GM23338 (cell line): Measurements from ENCODE around the gene SH3RF3.

Source experiments
- CREB1 ChIP-seq: fragments of 250-450 bp; sonication (Bioruptor Pico); IDR thresholded peaks from 2 replicates; pipeline ENCODE4 v1.5.0; 2020; ENCODE audit warnings: low read depth, mild to moderate bottlenecking, moderate library complexity
- EZH2 ChIP-seq: fragments of 200-600 bp; sonication (generic); IDR thresholded peaks from one replicate; pipeline ENCODE4 v1.8.0; 2017; ENCODE audit warnings: antibody characterized with exemption, mild to moderate bottlenecking, low read depth; ENCODE audit not compliant: unreplicated experiment
- EZH2phosphoT487 ChIP-seq: fragments of 200-600 bp; sonication (generic); IDR thresholded peaks from one replicate; pipeline ENCODE4 v1.8.1; 2018; ENCODE audit warnings: antibody characterized with exemption; ENCODE audit not compliant: unreplicated experiment
- JUNB ChIP-seq: IDR thresholded peaks from one replicate; pipeline ENCODE4 v1.6.1; 2016; ENCODE audit warnings: antibody characterized with exemption; ENCODE audit not compliant: unreplicated experiment
- NANOG ChIP-seq: IDR thresholded peaks from 2 replicates; pipeline ENCODE4 v1.6.1; 2016; ENCODE audit warnings: antibody characterized with exemption, borderline replicate concordance
- POLR2AphosphoS5 ChIP-seq: IDR thresholded peaks from 2 replicates; pipeline ENCODE4 v1.6.1; 2016; ENCODE audit warnings: antibody characterized with exemption, low read depth
- TF ChIP-seq, protein P1 (sequence below), 2 experiments: fragments of 200-600 bp in 1 of 2; sonication (generic) in 1 of 2; conservative IDR thresholded peaks; 2 replicates each; pipeline versions ENCODE4 v1.5.1 to v1.6.1; 2016 to 2017; ENCODE audit warnings: antibody characterized with exemption in 2 of 2, low read depth in 2 of 2, mild to moderate bottlenecking in 2 of 2, moderate library complexity in 1 of 2
- TF ChIP-seq, protein P2 (sequence below): IDR thresholded peaks from one replicate; pipeline ENCODE4 v1.6.1; 2018; ENCODE audit warnings: antibody characterized with exemption; ENCODE audit not compliant: unreplicated experiment
- TF ChIP-seq, protein P3 (sequence below): IDR thresholded peaks from 2 replicates; pipeline ENCODE4 v1.6.1; 2016; ENCODE audit warnings: antibody characterized with exemption

DNA sequence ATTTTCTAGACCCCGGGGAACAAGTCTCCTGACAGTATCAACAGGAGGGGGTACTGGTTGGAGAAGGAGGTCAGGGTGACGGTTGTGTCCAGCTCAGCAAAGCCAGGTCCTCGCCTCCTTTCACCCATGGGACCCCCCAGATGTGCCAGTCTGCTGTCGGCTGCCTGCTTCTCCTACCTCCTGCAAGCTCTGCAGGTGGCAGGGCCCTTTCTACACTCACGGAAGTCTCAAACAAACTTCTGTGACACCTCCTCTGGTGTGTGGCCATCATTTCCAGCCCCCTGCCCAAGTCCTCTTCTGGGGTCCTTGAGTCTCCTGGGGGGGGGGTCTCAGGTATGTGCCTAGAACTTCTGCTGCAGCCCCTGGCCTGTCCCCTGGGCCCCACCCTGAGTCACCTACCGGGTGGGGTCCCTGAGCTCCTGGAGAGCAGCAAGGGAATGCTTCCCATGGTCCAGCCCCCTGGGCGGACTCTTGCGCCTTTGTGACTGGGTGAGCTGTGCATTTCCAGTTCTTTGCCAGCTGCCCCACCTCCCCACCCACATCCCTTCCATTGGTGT, 12.8 kb downstream of the SH3RF3 start:
- no peak for TF ChIP-seq POLR2AphosphoS5
- TF ChIP-seq, protein P1, sequence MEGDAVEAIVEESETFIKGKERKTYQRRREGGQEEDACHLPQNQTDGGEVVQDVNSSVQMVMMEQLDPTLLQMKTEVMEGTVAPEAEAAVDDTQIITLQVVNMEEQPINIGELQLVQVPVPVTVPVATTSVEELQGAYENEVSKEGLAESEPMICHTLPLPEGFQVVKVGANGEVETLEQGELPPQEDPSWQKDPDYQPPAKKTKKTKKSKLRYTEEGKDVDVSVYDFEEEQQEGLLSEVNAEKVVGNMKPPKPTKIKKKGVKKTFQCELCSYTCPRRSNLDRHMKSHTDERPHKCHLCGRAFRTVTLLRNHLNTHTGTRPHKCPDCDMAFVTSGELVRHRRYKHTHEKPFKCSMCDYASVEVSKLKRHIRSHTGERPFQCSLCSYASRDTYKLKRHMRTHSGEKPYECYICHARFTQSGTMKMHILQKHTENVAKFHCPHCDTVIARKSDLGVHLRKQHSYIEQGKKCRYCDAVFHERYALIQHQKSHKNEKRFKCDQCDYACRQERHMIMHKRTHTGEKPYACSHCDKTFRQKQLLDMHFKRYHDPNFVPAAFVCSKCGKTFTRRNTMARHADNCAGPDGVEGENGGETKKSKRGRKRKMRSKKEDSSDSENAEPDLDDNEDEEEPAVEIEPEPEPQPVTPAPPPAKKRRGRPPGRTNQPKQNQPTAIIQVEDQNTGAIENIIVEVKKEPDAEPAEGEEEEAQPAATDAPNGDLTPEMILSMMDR (conservative IDR thresholded peaks at IDR 0.05; ENCODE audit: low read depth in 2 of 2) = no peak
- no peak for TF ChIP-seq EZH2
- TF ChIP-seq JUNB = no peak
- TF ChIP-seq EZH2phosphoT487 = no peak
- TF ChIP-seq, protein P2, sequence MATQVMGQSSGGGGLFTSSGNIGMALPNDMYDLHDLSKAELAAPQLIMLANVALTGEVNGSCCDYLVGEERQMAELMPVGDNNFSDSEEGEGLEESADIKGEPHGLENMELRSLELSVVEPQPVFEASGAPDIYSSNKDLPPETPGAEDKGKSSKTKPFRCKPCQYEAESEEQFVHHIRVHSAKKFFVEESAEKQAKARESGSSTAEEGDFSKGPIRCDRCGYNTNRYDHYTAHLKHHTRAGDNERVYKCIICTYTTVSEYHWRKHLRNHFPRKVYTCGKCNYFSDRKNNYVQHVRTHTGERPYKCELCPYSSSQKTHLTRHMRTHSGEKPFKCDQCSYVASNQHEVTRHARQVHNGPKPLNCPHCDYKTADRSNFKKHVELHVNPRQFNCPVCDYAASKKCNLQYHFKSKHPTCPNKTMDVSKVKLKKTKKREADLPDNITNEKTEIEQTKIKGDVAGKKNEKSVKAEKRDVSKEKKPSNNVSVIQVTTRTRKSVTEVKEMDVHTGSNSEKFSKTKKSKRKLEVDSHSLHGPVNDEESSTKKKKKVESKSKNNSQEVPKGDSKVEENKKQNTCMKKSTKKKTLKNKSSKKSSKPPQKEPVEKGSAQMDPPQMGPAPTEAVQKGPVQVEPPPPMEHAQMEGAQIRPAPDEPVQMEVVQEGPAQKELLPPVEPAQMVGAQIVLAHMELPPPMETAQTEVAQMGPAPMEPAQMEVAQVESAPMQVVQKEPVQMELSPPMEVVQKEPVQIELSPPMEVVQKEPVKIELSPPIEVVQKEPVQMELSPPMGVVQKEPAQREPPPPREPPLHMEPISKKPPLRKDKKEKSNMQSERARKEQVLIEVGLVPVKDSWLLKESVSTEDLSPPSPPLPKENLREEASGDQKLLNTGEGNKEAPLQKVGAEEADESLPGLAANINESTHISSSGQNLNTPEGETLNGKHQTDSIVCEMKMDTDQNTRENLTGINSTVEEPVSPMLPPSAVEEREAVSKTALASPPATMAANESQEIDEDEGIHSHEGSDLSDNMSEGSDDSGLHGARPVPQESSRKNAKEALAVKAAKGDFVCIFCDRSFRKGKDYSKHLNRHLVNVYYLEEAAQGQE = no peak
- TF ChIP-seq CREB1 (CRISPR knock-in tag) = no peak
- TF ChIP-seq NANOG = no peak
- TF ChIP-seq, protein P3, sequence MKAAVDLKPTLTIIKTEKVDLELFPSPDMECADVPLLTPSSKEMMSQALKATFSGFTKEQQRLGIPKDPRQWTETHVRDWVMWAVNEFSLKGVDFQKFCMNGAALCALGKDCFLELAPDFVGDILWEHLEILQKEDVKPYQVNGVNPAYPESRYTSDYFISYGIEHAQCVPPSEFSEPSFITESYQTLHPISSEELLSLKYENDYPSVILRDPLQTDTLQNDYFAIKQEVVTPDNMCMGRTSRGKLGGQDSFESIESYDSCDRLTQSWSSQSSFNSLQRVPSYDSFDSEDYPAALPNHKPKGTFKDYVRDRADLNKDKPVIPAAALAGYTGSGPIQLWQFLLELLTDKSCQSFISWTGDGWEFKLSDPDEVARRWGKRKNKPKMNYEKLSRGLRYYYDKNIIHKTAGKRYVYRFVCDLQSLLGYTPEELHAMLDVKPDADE = no peak
